ENCODE data around the gene MTUS2. TPM values are rescaled to one million over a fixed set of nuclear protein-coding genes. Genes with fewer than 3 reads are reported as not detected.
A peak's percentile ranks its signal among the peaks of the same experiment; 100 is the strongest.

The MTUS2 gene
- total and polyA plus RNA-seq, 2 of the 8 experiments (the other 6 are each of a cell fraction or from before 2014, with no cell fraction given) = 0.18 to 0.80 TPM

DNA sequence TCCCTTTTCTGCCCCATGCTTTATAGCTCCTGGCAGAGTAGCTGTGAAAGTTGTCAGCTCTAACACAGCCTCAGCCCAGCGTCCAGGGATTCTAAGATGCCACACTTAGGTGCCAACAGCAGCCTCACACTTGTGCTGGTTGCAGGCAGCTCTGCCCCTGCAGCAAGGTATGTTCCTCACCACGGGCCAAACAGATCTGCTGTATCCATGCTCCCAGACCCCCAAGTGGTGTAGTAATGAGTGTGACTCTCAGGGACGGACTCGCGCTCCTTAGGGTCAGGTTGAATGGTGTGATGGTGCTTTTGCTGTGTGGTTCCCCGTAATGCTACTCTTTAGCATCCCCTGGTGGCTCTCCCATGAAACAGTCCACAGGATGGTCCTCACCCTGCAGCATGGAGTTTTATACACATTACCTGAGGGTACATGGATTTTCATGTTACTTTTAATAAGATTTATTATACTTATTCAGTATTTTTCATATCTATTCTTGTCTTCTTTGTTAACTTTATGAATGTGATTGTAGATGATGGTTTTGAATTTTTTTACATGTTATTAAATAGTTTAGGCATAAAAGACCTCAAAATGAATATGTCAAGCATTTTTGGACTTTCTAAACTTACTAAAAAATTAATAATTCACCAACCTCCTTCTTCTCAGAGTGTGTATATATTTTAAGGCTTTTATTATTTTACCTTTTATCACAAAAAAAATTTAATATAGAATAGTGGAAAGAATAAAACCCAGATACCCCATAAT, 542.9 kb downstream of the MTUS2 start:
- Histone ChIP-seq H3K9ac (replicated peaks in 1 of 4; ENCODE audit: extremely low read depth in 1 of 4, low read depth in 3 of 4, low read length in 3 of 4) (no peak overlapping the region), H3K36me3 (ENCODE audit: control insufficient read depth in 2 of 4, insufficient read depth in 4 of 4, low read length in 3 of 4) (no peaks in the 10 kb centered on the region), H2BK20ac (ENCODE audit: low read length) (no peak overlapping the region), H3K14ac (ENCODE audit: insufficient read length) (no peak overlapping the region), H3K18ac (ENCODE audit: extremely low read depth, low read length) (no peak overlapping the region), H2BK15ac (ENCODE audit: low read length) (no peak overlapping the region), H3K4ac (replicated peaks; ENCODE audit: insufficient read length, low read depth, low read length) (no peak overlapping the region), H3K79me1 (ENCODE audit: low read depth, low read length) (no peaks in the 10 kb centered on the region), H3K23me2 (ENCODE audit: low read depth, low read length) (no peaks in the 10 kb centered on the region), H2BK5ac (ENCODE audit: low read depth, low read length) (no peak overlapping the region), H2BK120ac (replicated peaks; ENCODE audit: low read depth, low read length) (no peak overlapping the region), H3K56ac (replicated peaks; ENCODE audit: insufficient read length, low read depth, low read length) (no peak overlapping the region), H3K4me3 (ENCODE audit: extremely low read depth in 1 of 4, insufficient read depth in 2 of 4, low read depth in 3 of 4, low read length in 4 of 4) (no peak overlapping the region), H4K20me1 (replicated peaks in 1 of 2; ENCODE audit: control insufficient read depth in 1 of 2, insufficient read depth in 2 of 2, low read length in 2 of 2) (no peaks in the 10 kb centered on the region), H3K4me1 (replicated peaks in 1 of 4; ENCODE audit: control insufficient read depth in 3 of 4, insufficient read depth in 4 of 4, low read length in 3 of 4) (0 out of 7 replicates have a peak, but pooled peaks cover 0 to 3% (median 0%) of the 10 kb centered on the region in 4 experiments), H3K27me3 (replicated peaks in 1 of 4; ENCODE audit: control insufficient read depth in 3 of 4, extremely low read depth in 1 of 4, insufficient read depth in 3 of 4, low read length in 3 of 4) (no peaks in the 10 kb centered on the region), H3K4me2 (ENCODE audit: insufficient read depth in 1 of 2, low read depth in 2 of 2, low read length in 2 of 2) (peak overlapping the region in 1 of 2 experiments; percentile 34; a peak in 2 of 4 replicates), H4K8ac (ENCODE audit: extremely low read depth, insufficient read depth, low read length) (no peak overlapping the region), H2AK5ac (ENCODE audit: low read depth, low read length) (no peak overlapping the region), H3K79me2 (ENCODE audit: control insufficient read depth in 1 of 2, insufficient read depth in 2 of 2, low read length in 2 of 2) (no peaks in the 10 kb centered on the region), H4K5ac (ENCODE audit: insufficient read length, low read depth, low read length) (no peak overlapping the region), H2AFZ (ENCODE audit: low read length) (peak overlapping the region; percentile 95), H3K27ac (ENCODE audit: low read depth, low read length) (no peak overlapping the region), H3K9me3 (ENCODE audit: insufficient read depth in 2 of 2, low read depth in 1 of 2, low read length in 1 of 2) (no peaks in the 10 kb centered on the region), H2BK12ac (ENCODE audit: low read depth, low read length) (no peak overlapping the region), H3K23ac (ENCODE audit: insufficient read length) (no peak overlapping the region), H4K91ac (replicated peaks; ENCODE audit: insufficient read length, low read length) (no peak overlapping the region)
- FAIRE-seq (peak; percentile 99), DNase-seq (ENCODE audit: low read depth in 1 of 2, low spot score in 2 of 2) (peak; percentile 44 to 62)
- WGBS, 2 experiments (ENCODE audit: extremely low coverage in 1 of 2, insufficient coverage in 1 of 2, insufficient read length in 1 of 2, insufficient replicate concordance in 2 of 2, low coverage in 1 of 2, low lambda C conversion rate in 2 of 2, missing lambda C conversion rate in 1 of 2) = 22% methylated on average over 6 of the region's 6 CpGs; no CpG with 5 or more reads in 1 of the 2 experiments
- POLR2A ChIA-PET (ENCODE audit: partially characterized antibody) = no interaction called here
- CTCF ChIA-PET (ENCODE audit: partially characterized antibody) = interaction anchor here (0.6 to 1.8 kb wide), 10 partner anchors 10 to 557 kb away, joined by 3 to 8 read pairs (median 3); no protein-coding TSS in a partner anchor
- TF ChIP-seq, protein P1, sequence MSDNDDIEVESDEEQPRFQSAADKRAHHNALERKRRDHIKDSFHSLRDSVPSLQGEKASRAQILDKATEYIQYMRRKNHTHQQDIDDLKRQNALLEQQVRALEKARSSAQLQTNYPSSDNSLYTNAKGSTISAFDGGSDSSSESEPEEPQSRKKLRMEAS (IDR thresholded peaks at IDR 0.05) = peak; percentile 30; the same call in 1 of the 2 replicates
- TF ChIP-seq POU5F1 (IDR thresholded peaks at IDR 0.05; ENCODE audit: low read depth, low read length) = no peak
- no peak for TF ChIP-seq KDM4A (IDR thresholded peaks at IDR 0.05; ENCODE audit: low read depth, low read length, severe bottlenecking)
- TF ChIP-seq, protein P2, sequence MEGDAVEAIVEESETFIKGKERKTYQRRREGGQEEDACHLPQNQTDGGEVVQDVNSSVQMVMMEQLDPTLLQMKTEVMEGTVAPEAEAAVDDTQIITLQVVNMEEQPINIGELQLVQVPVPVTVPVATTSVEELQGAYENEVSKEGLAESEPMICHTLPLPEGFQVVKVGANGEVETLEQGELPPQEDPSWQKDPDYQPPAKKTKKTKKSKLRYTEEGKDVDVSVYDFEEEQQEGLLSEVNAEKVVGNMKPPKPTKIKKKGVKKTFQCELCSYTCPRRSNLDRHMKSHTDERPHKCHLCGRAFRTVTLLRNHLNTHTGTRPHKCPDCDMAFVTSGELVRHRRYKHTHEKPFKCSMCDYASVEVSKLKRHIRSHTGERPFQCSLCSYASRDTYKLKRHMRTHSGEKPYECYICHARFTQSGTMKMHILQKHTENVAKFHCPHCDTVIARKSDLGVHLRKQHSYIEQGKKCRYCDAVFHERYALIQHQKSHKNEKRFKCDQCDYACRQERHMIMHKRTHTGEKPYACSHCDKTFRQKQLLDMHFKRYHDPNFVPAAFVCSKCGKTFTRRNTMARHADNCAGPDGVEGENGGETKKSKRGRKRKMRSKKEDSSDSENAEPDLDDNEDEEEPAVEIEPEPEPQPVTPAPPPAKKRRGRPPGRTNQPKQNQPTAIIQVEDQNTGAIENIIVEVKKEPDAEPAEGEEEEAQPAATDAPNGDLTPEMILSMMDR (IDR thresholded peaks at IDR 0.05; ENCODE audit: control extremely low read depth in 1 of 3, insufficient read depth in 1 of 3, low read depth in 1 of 3, low read length in 3 of 3) = peak; percentile 78 to 98 (median 85)
- TF ChIP-seq BRCA1 (IDR thresholded peaks at IDR 0.05; ENCODE audit: low read depth, low read length) = no peak; the same call in 1 of the 2 replicates
- TF ChIP-seq RAD21 (IDR thresholded peaks at IDR 0.05 in 1 of 2, conservative IDR thresholded peaks at IDR 0.05 in 1 of 2; ENCODE audit: low read depth in 2 of 2, low read length in 2 of 2) = peak; percentile 94 to 97
- TF ChIP-seq, protein P3, sequence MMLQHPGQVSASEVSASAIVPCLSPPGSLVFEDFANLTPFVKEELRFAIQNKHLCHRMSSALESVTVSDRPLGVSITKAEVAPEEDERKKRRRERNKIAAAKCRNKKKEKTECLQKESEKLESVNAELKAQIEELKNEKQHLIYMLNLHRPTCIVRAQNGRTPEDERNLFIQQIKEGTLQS (IDR thresholded peaks at IDR 0.05; ENCODE audit: insufficient read depth, low read depth, low read length) = no peak
